B cell (primary cell): ENCODE results near the gene NOP16.

Source experiments
- CTCF ChIP-seq: fragments of 200-600 bp; IDR thresholded peaks from one replicate; pipeline ENCODE4 v1.8.0; 2022; ENCODE audit warnings: antibody characterized with exemption, mild to moderate bottlenecking
- EZH2 ChIP-seq: IDR thresholded peaks from 2 replicates; pipeline ENCODE4 v1.6.1; 2012; ENCODE audit warnings: borderline replicate concordance, low read depth, mild to moderate bottlenecking, moderate library complexity, low read length; ENCODE audit not compliant: insufficient read depth, poor library complexity, severe bottlenecking

DNA sequence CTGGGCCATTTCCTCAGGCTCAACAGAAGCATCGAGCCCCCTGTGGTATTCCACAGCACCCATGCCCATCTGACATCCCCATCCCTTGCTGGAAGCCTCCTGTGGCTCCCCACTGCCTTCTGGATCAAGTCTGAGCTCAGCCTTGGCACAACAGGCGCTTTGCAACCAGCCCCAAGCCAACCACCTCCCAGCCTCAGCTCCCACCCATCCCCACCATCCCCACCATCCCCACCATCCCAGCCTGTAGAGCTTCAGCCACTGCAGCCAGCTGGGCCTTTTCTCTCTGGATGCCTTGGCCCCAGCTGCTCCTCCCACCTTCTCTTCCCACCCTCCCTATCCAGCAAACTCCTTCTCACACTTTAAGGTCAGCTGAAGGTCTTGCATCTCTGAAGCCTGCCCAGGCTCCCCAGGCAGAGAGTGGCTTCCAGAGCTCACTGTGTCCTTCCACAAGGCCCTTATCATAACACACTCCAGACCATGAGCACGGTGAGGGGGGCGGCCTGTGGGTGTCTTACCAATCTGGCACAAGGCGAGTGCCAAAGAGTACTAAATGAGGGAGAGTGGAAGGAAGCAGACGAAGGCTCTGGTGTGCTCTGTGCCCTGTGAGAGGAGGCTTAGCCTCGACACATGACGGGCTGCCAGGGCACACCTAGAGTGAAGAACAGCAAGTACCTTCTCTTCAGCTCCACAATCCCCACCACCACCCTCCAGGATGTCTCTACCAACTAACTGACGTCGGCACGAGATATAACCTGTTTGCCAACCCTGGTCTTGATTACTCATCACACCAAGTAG lies 6.7 kb upstream of the NOP16 start:
- no peak for TF ChIP-seq CTCF
- TF ChIP-seq EZH2 = no peak
